GM12873 (cell line): ENCODE measurements around the gene TMCC2.

Experiments used
- TF ChIP-seq, protein P1 (sequence below): IDR thresholded peaks from 2 replicates; pipeline ENCODE4 v1.5.1; 2012; ENCODE audit warnings: low read depth, mild to moderate bottlenecking, moderate library complexity, low read length, control low read depth; ENCODE audit not compliant: insufficient read depth; ENCODE audit errors: missing control alignments

The TMCC2 gene

DNA sequence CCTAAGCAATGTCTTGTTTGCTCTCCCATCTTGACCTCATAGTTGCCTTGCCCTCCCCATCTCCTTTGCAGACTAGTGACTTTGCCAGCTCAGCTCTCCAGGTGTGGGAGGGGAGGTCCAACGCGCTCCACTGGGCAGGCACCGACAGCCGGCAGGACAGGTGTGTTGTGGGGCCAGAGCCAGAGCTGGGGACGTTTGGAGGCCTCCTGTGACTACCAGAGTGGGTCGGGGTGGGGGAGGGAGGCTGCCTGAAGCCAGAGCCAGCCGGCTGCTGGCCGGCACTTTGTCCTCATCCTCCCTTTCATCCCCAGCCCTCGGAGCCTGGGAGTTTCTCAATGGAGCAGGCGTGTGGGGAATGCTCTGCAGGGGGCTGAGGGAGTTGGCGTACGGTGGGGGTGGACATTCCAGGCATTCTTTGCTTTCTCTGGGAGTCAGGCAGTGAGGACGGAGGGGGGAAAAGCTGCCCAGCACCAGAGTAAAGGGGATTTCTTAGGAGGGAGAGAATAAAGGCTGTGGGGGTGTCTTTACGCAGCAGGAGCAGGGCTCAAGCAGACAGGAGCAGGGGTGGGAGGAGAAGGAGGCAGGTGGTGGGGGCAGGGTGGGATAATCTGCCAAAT, 73.6 kb downstream of the TMCC2 start:
- TF ChIP-seq, protein P1, sequence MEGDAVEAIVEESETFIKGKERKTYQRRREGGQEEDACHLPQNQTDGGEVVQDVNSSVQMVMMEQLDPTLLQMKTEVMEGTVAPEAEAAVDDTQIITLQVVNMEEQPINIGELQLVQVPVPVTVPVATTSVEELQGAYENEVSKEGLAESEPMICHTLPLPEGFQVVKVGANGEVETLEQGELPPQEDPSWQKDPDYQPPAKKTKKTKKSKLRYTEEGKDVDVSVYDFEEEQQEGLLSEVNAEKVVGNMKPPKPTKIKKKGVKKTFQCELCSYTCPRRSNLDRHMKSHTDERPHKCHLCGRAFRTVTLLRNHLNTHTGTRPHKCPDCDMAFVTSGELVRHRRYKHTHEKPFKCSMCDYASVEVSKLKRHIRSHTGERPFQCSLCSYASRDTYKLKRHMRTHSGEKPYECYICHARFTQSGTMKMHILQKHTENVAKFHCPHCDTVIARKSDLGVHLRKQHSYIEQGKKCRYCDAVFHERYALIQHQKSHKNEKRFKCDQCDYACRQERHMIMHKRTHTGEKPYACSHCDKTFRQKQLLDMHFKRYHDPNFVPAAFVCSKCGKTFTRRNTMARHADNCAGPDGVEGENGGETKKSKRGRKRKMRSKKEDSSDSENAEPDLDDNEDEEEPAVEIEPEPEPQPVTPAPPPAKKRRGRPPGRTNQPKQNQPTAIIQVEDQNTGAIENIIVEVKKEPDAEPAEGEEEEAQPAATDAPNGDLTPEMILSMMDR = no peak

DNA sequence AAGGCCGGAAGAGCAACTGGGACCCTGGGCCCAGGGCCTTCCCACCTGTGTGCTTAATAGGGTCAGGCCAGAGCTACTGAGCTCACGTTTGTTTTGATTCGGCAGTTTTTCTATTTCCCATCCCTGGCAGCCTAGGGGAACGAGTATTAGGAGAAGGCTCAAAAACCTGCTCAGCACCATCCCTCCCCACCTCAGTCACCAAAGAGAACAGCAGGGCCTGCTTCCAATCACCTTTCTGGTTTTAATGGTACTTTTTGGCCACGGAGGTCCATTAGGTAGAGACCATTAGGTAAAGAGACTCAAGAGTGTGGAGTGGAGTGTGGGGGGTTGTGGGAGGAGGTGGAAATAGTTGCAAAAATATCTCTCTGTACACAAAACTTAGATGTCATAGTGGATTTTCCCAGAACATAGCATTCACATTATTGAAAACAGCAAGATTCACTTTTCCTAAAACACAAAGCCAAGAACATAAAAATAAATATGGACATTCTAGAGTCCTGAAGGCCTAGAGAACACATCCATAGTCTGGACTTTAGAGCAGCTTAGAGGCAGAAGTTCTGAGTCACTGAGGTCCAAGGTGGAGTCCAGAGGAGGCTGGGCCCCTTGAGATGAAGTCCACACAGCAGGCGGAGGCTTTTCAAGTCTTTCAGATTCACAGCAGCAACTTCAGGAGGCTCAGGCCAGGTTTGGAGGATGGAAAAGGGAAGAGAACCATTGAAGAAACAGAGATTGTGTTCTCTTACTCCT, 74.3 kb downstream of the TMCC2 start:
- TF ChIP-seq, protein P1 = no peak

DNA sequence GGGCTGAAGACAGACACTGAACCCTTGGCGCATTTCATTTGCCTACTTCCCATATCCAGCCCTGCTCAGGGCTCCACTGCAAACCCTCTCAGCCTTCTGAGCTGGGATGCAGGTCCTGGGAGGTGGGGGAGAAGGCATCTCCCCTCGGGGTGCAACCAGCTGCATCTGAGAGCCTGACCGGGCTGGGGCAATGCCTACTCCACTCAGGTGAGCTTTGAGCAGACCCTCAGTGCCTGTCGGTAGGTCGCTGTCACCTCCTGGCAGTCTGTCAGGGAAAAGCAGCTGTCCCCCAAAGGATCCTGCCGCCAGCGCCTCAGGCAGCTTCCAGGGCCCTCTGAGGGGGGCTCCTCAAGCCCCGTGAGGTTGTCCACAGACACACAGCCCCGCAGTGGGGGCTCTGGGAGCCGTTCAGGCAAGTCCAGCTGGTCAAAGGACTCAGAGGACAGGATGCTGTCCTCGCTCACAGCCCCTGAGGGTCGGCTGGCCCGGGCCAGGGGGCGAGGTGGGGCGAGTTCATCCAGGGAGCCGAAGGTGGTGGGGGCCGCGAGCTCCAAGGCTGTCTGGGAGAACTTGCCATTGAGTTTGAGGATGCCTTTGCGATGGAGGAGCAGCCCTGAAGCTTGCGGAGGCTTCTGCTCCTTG, 75.6 kb downstream of the TMCC2 start:
- TF ChIP-seq, protein P1 = no peak

DNA sequence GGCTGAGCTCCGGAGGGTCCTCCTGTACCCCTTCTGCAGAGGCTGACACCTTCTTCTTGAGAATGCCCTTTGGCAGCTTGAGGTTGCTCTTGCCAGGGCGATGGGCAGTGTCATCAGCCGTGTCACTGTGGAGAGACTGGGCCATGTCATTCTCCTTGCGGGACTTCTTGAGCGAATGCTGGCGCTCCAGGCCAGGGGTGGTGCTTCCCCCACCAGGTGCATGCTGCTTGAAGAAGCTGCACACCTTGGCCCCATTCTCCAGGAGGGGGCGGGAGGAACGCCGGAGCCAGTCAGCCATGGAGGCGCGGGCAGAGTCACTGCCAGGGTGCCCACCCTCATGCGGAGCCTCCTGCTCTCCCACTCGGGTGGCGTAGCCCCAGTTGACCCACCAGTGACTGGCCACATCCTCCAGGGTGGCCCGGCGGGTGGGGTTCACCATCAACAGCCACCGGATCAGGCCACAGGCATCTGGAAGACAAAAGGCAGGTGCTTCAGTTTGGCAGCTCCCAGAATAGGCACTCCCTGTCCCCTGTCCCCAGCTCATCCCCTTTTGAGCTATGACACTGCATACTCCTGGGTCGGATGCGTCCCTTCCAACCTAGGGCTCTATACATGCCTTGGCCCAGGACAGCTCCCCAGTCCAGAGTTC, 76.4 kb downstream of the TMCC2 start:
- TF ChIP-seq, protein P1 = no peak

DNA sequence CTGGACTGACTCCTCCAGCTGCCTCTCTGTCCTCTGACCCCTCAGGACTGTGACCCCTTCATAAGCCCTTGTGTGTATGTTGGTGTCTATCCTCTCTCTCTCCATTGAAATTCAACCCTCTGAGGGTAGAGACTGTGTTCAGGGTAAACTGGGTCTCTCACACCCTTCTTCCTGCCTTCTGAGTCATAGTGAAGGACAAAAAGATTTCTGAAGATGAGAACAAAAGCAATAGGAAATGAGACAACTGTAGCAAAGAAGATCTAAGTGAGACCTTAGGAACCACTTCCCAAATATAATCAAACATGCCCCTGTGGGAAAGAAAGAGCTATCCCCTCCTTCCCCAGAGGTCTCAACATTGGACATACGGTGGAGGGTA, 76.9 kb downstream of the TMCC2 start:
- TF ChIP-seq, protein P1 = no peak

DNA sequence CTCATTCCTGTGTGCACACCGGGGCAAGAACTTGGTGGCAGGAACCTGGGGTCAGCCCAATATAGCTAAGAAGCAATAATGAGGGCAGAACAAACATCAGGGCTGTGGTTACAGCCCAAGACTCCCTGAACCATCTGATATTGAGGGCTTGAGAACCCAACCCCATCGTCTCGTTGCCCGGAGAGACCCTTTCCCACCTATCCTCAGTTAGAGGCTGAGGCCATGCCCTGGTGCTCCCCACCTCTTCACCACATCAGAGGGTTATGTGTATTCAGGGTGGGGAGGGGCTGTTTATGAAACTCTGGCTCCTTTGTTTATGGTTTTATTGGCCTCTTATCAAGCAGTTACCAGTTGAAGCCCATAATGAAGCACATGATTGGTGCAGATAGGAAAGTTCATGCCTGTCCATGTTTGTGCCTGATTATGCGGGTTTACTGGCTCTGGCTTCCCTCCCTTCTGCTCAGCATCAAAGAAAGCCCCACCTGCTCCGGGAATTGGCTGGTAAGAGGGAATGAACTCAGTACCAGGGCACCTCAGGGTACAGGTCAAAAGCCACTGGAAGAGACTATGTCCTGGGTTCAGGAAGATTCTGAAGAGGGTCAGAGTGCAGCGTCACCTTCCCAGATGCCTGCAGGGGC, 79.3 kb downstream of the TMCC2 start:
- TF ChIP-seq, protein P1 = no peak

DNA sequence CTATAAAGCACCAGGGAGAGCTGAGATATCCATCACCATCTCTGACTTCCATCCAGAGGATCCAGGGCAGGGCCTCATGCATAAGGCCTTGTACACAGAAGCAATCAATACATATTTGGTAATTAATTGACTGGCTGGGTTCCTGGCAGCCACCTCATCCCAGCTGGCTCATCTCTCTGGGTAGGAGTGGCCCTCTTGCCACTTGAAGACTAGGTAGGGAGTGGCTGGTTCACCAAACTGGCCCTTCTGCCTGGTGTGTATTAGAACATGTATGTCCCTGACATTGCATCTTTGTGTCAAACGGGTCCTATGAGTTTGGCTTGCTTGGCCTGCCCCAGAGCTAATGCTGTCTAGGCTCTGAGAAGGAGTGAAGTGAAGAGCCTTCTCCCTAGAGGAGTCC, 82.0 kb downstream of the TMCC2 start:
- TF ChIP-seq, protein P1 = no peak
